Stimulated activated memory B cell treated with anti-CD40 and anti-IgM and Interleukin-4, amounts not matched to agents 10 μg/mL and 1 μg/mL and 100 μg/mL, for 72 hours (primary cell): ENCODE data around the gene DNAJC1.
"Not testable (repeated sequence)": the region's sequence is repeated elsewhere in the genome, so short reads cannot be mapped to it uniquely, and the experiment has no call there.

Experiments
- ATAC-seq: fragments of 150-1000 bp; cut with Tn5 transposase; 2 replicates; pipeline ENCODE4 v1.10.0; 2021
- H3K27ac Mint-ChIP-seq: one replicate; pipeline ENCODE4 v1.8.0; 2022; ENCODE audit warnings: mild to moderate bottlenecking, mixed read lengths
- H3K27me3 Mint-ChIP-seq: one replicate; pipeline ENCODE4 v1.8.0; 2022; ENCODE audit warnings: mixed read lengths
- H3K36me3 Mint-ChIP-seq: one replicate; pipeline ENCODE4 v1.8.0; 2022; ENCODE audit warnings: mixed read lengths
- H3K4me1 Mint-ChIP-seq: one replicate; pipeline ENCODE4 v1.8.0; 2022; ENCODE audit warnings: mixed read lengths
- H3K4me3 Mint-ChIP-seq: one replicate; pipeline ENCODE4 v1.8.0; 2022; ENCODE audit warnings: mild to moderate bottlenecking, moderate library complexity, mixed read lengths
- H3K9me3 Mint-ChIP-seq: one replicate; pipeline ENCODE4 v1.8.0; 2022; ENCODE audit warnings: mixed read lengths

Gene DNAJC1

DNA sequence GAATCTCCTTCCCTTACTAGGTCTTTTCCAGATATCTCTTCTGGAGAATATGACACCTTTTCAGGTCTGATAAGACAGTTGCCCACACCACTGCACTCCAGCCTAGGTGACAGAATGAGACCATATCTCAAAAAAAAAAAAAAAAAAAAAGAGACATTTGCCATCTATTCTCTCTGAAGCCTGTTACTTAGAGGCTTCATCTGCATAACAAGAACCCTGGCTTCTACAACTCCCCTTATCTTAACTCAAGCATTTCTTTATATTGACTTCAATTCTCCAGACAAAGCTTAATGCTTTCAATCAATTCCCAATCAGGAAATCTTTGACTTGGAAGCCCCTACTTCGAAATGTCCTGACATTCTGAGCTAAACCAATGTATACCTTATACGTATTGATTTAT lies 134.4 kb downstream of the DNAJC1 start:
- Mint-ChIP-seq H3K9me3 (peaks cover 13% of the 10 kb centered on the region), H3K36me3 (peaks cover 63% of the 10 kb centered on the region)
- H3K4me3 Mint-ChIP-seq, H3K27me3 Mint-ChIP-seq, ATAC-seq, H3K4me1 Mint-ChIP-seq, H3K27ac Mint-ChIP-seq: not testable (repeated sequence)

DNA sequence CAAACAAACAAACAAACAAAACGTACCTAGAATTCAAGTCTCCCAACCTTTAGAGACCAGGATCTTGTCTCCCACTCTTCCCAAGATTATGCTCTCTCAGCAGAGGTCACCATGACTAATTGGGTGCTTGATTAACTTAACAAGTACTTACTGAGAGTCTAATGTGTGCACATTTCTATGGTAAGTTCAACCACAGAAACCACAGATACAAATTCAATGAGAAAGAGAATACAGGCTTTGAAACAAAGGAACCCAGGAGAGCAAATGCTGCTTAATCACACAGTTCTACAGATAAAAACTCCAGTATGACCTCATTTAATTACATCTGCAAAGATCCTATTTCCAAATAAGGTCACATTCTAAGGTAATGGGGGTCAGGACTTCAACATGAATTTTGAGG lies 142.8 kb downstream of the DNAJC1 start:
- no peak overlapping the region for H3K4me3 Mint-ChIP-seq
- no peaks in the 10 kb centered on the region for H3K9me3 Mint-ChIP-seq
- no peak overlapping the region for H3K27ac Mint-ChIP-seq

DNA sequence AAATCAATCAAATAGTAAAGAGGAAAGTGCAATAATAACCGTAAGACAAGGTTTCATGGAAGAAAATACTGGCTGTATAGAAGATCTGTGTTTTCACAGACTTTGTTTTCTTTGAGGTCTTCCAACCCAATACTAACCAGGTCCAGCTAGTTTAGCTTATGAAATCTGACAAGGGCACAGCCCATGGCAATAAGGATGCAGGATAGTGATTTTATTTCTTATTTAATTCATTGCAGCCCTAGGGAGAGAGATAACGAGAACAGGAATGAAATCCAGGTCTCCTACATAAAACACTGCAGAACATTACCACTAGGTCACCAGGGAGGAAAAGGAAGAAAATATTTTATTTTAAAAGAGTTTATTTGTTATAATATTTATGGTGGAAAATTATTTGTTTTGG lies 145.1 kb downstream of the DNAJC1 start:
- H3K9me3 Mint-ChIP-seq: peaks cover 2% of the 10 kb centered on the region
- ATAC-seq: no peak
- H3K4me1 Mint-ChIP-seq: no peaks in the 10 kb centered on the region
- peaks cover 42% of the 10 kb centered on the region for H3K36me3 Mint-ChIP-seq
- H3K27me3 Mint-ChIP-seq: no peaks in the 10 kb centered on the region
- H3K27ac Mint-ChIP-seq: no peak overlapping the region
- H3K4me3 Mint-ChIP-seq: no peak overlapping the region

More for the DNA sequence above, 142.8 kb downstream of the DNAJC1 start:
- peaks cover 50% of the 10 kb centered on the region for H3K36me3 Mint-ChIP-seq
- H3K4me1 Mint-ChIP-seq: no peaks in the 10 kb centered on the region
- ATAC-seq: no peak
- H3K27me3 Mint-ChIP-seq: no peaks in the 10 kb centered on the region

DNA sequence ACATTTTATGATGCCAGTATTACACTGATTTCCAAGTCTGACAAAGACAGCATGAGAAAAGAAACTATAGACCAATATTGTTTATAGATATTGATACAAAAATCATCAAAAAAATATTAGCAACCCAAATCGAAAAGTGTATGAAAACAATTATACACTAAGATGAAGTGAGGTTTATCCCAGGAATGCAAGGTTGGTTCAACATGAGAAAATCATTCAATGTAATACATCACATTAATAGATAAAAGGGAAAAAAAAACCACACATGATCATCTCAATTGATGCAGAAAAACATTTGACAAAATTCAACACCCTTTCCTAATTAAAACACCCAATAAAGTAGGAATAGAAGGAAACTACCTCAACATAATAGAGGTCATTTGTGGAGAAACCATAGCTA lies 153.9 kb downstream of the DNAJC1 start:
- Mint-ChIP-seq H3K27ac (no peak overlapping the region), H3K36me3 (peaks cover 63% of the 10 kb centered on the region), H3K27me3 (no peaks in the 10 kb centered on the region), H3K9me3 (peaks cover 21% of the 10 kb centered on the region), H3K4me3 (no peak overlapping the region), H3K4me1 (no peaks in the 10 kb centered on the region)
- no peak for ATAC-seq

DNA sequence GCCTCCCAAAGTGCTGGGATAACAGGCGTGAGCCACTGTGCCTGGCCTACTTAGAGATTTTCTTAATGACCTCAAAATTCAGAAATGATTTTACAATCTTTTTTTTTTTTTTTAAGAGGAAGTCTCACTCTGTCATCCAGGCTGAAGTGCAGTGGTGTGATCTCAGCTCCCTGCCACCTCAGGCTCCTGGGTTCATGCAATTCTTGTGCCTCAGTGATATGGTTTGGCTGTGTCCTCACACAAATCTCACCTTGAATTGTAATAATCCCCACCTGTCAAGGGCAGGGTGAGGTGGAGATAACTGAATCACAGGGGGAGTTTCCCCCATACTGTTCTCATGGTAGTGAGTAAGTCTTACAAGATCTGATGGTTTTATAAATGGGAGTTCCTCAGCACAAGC lies 159.9 kb downstream of the DNAJC1 start:
- no peak for ATAC-seq
- no peak overlapping the region for H3K4me3 Mint-ChIP-seq
- peaks cover 18% of the 10 kb centered on the region for H3K9me3 Mint-ChIP-seq
- peaks cover 60% of the 10 kb centered on the region for H3K36me3 Mint-ChIP-seq
- H3K4me1 Mint-ChIP-seq: no peaks in the 10 kb centered on the region
- H3K27ac Mint-ChIP-seq: no peak overlapping the region
- H3K27me3 Mint-ChIP-seq: no peaks in the 10 kb centered on the region

DNA sequence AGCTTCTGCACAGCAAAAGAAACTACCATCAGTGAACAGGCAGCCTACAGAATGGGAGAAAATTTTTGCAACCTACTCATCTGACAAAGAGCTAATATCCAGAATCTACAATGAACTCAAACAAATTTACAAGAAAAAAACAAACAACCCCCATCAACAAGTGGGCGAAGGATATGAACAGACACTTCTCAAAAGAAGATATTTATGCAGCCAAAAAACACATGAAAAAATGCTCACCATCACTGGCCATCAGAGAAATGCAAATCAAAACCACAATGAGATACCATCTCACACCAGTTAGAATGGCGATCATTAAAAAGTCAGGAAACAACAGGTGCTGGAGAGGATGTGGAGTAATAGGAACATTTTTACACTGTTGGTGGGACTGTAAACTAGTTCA lies 162.3 kb downstream of the DNAJC1 start:
- not testable (repeated sequence) for H3K4me1 Mint-ChIP-seq, H3K27ac Mint-ChIP-seq, ATAC-seq, H3K4me3 Mint-ChIP-seq, H3K27me3 Mint-ChIP-seq
- Mint-ChIP-seq H3K9me3 (peaks cover 19% of the 10 kb centered on the region), H3K36me3 (peaks cover 53% of the 10 kb centered on the region)

DNA sequence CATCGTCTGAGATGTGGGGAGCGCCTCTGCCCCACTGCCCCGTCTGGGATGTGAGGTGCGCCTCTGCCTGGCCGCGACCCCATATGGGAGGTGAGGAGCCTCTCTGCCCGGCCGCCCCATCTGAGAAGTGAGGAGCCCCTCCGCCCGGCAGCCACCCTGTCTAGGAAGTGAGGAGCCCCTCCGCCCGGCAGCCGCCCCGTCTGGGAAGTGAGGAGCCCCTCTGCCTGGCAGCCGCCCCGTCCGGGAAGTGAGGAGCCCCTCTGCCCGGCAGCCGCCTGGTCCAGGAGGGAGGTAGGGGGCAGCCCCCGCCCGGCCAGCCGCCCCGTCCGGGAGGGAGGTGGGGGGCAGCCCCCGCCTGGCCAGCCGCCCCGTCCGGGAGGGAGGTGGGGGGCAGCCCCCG lies 166.0 kb downstream of the DNAJC1 start:
- H3K36me3 Mint-ChIP-seq: peaks cover 85% of the 10 kb centered on the region
- H3K4me1 Mint-ChIP-seq, H3K27me3 Mint-ChIP-seq, ATAC-seq, H3K27ac Mint-ChIP-seq, H3K4me3 Mint-ChIP-seq: not testable (repeated sequence)
- H3K9me3 Mint-ChIP-seq: peaks cover 26% of the 10 kb centered on the region

DNA sequence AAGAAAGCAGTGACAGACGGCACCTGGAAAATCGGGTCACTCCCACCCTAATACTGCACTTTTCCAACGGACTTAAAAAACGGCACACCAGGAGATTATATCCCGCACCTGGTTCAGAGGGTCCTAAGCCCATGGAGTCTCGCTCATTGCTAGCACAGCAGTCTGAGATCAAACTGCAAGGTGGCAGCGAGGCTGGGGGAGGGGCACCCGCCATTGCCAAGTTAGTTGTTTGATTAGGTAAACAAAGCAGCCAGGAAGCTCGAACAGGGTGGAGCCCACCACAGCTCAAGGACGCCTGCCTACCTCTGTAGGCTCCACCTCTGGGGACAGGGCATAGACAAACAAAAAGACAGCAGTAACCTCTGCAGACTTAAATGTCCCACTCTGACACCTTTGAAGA lies 169.0 kb downstream of the DNAJC1 start:
- not testable (repeated sequence) for H3K27me3 Mint-ChIP-seq, H3K4me3 Mint-ChIP-seq, H3K4me1 Mint-ChIP-seq, H3K27ac Mint-ChIP-seq, ATAC-seq
- Mint-ChIP-seq H3K36me3 (peaks cover 81% of the 10 kb centered on the region), H3K9me3 (peaks cover 41% of the 10 kb centered on the region)

DNA sequence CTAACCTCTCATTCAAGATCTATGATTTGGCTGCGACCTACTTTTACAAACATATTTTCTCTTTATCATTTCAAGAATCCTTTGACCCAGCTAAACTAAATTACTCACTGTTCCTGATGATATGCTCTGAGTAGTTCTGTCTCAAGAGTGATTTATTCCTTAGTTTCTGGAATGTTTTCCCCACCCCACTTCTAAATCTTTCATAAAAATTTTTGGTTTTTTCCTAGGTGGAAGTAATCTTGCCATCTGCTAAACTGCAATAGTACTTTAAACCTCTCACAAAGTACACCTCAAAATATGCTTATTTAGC lies 170.8 kb downstream of the DNAJC1 start:
- H3K27me3 Mint-ChIP-seq: no peaks in the 10 kb centered on the region

DNA sequence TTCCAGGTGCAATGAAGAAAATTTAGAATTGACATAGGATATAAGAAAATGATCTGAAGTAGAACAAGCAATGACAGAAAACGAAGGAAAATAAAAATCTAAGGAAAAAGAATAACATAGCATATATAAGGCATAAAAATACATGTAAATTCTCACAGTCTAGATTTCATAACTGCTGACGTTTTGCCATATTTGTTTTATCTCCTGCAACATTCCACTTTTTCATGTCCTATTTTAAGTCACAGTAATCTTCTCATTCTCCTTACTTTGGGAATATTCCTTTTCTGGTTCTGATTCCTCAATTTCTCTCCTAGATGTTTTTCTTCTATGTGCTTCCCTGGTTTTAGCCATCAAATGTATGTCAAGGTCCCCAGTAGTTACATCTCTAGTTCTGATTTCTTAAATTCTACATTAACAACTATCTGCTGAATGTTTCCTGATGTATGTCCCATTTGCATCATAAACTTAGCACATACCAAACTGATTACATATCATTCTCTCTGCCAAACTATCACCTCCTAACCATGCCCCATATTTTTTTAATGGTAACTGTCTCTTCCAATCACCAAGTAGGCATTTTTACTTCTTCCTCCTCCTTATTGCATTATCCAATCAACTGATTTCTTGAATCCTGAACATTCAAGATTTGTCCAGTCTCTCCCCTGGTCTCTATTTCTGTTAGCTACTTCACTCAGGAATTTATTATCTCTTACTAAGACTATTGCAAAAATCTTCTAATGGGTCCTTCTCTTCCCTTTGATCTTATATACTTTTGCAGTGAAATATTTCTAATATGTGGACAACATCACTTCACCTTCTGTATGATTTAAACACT lies 171.3 kb downstream of the DNAJC1 start:
- Mint-ChIP-seq H3K36me3 (peaks cover 88% of the 10 kb centered on the region), H3K27me3 (no peaks in the 10 kb centered on the region), H3K27ac (no peak overlapping the region), H3K4me3 (no peak overlapping the region), H3K4me1 (no peaks in the 10 kb centered on the region), H3K9me3 (peaks cover 33% of the 10 kb centered on the region)
- ATAC-seq: no peak

More for the DNA sequence above, 170.8 kb downstream of the DNAJC1 start:
- no peaks in the 10 kb centered on the region for H3K4me1 Mint-ChIP-seq
- ATAC-seq: no peak
- H3K36me3 Mint-ChIP-seq: peaks cover 82% of the 10 kb centered on the region
- H3K27ac Mint-ChIP-seq: no peak overlapping the region
- H3K4me3 Mint-ChIP-seq: no peak overlapping the region
- peaks cover 33% of the 10 kb centered on the region for H3K9me3 Mint-ChIP-seq

DNA sequence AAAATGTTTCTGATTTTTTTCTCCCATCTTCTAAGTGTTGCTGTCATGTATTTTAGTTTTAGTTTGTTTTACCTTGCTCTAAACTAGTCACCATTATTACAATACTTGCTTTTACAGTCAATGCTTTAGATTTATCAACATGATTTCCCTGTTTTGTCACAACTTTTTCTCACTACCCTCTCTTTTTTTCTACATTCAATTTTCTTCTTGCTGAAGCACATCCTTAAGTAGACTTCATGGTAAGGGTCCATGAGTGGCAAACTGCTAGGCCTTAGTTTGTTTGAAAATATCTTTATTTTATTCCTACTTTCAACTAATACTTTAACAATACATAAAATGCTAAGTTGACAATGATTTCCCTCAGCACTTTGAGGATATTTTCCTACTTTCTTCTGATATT lies 173.5 kb downstream of the DNAJC1 start:
- Mint-ChIP-seq H3K36me3 (peaks cover 83% of the 10 kb centered on the region), H3K27me3 (no peaks in the 10 kb centered on the region), H3K27ac (no peak overlapping the region), H3K4me3 (no peak overlapping the region), H3K9me3 (peaks cover 36% of the 10 kb centered on the region), H3K4me1 (no peaks in the 10 kb centered on the region)
- ATAC-seq: no peak

DNA sequence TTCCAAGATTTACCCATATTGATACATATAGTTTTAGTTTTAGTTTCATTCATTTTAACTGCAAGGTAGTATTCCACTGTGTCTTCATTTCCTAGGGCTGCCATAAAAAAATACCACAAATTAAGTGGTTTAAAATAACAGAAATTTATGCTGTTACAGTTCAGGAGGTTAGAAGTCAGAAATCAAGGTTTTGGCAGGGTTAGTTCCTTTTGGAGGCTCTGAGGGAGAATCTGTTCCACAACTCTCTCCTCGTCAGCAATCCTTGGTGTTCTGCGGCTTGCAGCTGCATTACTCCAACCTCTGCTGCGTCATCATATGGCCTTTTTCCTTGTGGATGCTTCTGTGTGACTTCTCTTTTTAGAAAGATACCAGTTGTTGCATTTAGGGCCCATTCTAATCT lies 176.2 kb downstream of the DNAJC1 start:
- no peak for ATAC-seq
- Mint-ChIP-seq H3K27me3 (no peaks in the 10 kb centered on the region), H3K27ac (no peak overlapping the region), H3K36me3 (peaks cover 67% of the 10 kb centered on the region), H3K4me1 (no peaks in the 10 kb centered on the region), H3K9me3 (peaks cover 36% of the 10 kb centered on the region), H3K4me3 (no peak overlapping the region)

DNA sequence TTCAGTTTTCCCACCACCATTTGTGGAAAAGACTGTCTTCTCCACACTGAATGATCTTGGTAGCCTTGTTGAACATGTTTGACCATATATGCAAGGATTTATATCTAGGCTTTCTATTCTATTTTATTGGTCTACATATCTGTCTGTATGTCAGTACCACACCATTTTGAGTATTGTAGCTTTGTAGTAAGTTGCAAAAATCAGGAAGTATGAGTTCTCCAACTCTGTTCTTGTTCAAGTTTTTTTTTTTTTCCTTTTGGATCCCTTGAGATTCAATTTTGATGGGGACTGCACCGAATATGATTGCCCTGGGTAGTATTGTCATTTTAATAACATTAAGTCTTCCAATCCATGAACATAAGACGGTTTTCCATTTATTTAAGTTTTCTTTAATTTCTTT lies 176.8 kb downstream of the DNAJC1 start:
- Mint-ChIP-seq H3K9me3 (peaks cover 33% of the 10 kb centered on the region), H3K27ac (no peak overlapping the region), H3K4me1 (no peaks in the 10 kb centered on the region), H3K27me3 (no peaks in the 10 kb centered on the region), H3K36me3 (peaks cover 61% of the 10 kb centered on the region), H3K4me3 (no peak overlapping the region)
- ATAC-seq: no peak

DNA sequence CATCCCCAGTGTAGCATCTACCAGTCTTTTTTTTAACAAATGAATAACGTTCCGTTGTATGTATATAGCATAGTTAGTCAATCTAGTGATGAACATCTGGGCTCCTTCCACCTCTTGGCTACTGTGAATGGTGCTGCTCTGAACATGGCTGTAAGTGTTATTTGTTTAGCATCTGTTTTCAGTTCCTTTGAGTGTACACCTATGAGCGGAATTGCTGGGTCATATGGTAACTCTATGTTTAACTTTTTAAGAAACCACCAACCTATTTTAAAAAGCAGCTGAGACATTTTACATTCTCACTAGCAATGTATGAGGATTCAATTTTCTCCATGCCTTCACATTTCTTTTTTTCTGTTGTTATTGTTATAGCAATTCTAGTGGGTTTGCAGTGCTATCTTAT lies 178.2 kb downstream of the DNAJC1 start:
- ATAC-seq: no peak
- H3K4me1 Mint-ChIP-seq: no peaks in the 10 kb centered on the region
- H3K4me3 Mint-ChIP-seq: no peak overlapping the region
- H3K27me3 Mint-ChIP-seq: no peaks in the 10 kb centered on the region
- H3K36me3 Mint-ChIP-seq: peaks cover 53% of the 10 kb centered on the region
- H3K27ac Mint-ChIP-seq: no peak overlapping the region
- H3K9me3 Mint-ChIP-seq: peaks cover 26% of the 10 kb centered on the region

DNA sequence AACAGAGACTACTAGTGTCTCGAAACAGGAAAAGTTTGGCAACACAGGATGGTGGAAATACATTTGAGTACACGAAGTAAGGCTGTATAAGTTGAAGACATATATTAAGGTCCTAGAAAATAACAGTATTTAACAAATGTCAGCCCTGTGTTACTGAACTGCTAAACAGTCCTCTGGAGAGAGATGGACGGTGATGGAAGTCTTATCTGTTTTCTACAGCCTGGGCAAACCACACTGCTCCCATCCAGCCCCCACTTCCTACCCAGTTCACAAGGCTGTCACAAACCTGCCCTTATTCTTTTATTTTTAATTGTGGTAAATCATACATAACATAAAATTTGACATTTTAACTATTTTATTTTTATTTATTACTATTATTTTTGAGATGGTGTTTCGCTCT lies 179.1 kb downstream of the DNAJC1 start:
- Mint-ChIP-seq H3K9me3 (peaks cover 18% of the 10 kb centered on the region), H3K4me1 (no peaks in the 10 kb centered on the region), H3K4me3 (no peak overlapping the region), H3K27ac (no peak overlapping the region), H3K36me3 (peaks cover 44% of the 10 kb centered on the region), H3K27me3 (no peaks in the 10 kb centered on the region)
- ATAC-seq: no peak

DNA sequence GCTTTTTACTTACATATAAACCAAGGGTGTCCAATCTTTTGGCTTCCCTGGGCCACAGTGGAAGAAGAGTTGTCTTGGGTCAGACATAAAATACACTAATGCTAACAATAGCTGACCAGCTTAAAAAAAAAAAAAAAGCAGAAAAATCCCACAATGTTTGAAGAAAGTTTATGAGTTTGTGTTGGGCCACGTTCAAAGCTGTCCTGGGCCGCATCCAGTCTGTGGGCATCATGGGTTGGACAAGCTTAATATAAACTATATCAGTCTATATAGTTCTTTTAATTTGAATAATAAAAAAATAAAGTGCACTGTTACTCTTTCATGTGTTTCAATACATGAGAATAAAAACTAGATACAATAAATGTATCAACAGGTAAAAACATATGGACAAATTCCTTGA lies 179.9 kb downstream of the DNAJC1 start:
- peaks cover 16% of the 10 kb centered on the region for H3K9me3 Mint-ChIP-seq
- H3K4me1 Mint-ChIP-seq: no peaks in the 10 kb centered on the region
- ATAC-seq: no peak
- H3K27ac Mint-ChIP-seq: no peak overlapping the region
- H3K27me3 Mint-ChIP-seq: no peaks in the 10 kb centered on the region
- no peak overlapping the region for H3K4me3 Mint-ChIP-seq
- H3K36me3 Mint-ChIP-seq: peaks cover 38% of the 10 kb centered on the region
